AG08396 (cell line): Measurements from ENCODE around the gene AK2.
A peak's percentile ranks its signal among the peaks of the same experiment; 100 is the strongest.
"Not testable (repeated sequence)": the region's sequence is repeated elsewhere in the genome, so short reads cannot be mapped to it uniquely, and the experiment has no call there.

ENCODE experiments used
- DNase-seq: peaks from one replicate; pipeline ENCODE4 v3.0.0; 2012; ENCODE audit warnings: low spot score, mixed read lengths

The AK2 gene

DNA sequence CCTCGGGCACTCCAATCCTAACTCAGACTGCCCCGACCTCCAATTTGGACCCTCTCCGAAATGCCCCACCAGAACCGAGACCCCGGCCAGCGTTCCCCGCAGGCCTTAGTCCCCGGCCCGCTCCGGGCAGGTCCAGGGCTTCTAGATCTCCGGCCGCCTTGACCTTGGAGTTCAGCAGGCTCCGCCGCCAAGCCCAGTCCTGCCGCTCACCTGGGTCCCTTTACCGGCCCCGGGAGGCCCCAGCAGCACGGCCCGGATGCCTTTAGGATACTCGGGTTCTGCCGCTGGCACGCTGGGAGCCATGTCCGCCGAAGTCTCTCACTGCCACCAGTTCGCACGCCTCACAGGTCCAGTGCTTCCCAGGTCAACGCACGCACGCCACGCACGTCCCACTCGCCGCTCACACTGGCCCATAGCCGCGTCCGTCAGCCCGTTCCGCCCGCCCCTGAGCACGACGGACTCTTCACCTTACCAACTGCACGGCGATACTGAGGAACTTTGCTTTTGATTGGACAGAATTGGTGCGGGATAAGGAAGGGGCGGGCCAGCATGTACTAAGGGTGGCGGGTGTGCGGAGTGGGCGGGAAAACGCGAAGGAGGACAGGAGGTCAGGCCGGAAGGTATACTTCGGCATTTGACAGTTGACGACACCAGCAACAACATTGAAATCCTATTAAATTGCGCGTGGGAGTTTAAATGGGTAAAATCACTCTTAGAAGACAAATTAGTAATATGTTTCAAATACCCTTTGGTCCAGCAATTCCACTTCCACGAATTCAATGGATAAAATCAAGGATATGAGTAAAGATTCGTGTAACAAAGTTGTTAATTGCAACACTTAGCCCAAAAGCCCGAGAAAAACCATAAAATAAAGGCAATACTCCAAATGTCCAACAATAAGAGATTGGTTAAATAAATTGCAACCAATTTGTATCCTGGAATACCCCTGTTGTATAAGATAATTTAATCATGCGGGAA is at the start of gene AK2:
Gene AK2, minus strand, starts transcription at position 358 of the 978 bp plus-strand sequence. Its CDS starts 55 bp downstream, at position 303.
- peak; percentile 97 for DNase-seq

GRCh38 chr1:33086384-33086850 is 49.7 kb upstream of the AK2 start:
- peak; percentile 66 for DNase-seq

DNA sequence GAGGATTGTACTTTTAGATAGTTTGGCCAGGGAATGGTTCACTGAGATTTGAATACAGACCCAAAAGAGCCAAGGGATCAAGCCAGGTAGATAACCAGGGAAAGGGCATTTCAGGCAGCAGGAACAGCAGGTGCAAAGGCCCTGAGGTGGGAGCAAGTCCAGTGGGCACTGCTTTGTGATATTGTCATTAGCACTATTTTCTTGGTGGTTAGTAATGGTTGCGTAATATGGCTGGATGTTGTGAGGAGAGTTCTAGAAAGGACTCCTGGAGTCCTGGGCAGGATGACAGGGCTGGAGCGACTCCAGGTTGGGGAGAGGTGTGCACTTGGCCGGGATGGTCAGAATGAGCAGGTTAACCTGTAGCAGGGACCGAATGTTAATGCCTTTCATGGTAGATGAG is 48.6 kb upstream of the AK2 start:
- no peak for DNase-seq

DNA sequence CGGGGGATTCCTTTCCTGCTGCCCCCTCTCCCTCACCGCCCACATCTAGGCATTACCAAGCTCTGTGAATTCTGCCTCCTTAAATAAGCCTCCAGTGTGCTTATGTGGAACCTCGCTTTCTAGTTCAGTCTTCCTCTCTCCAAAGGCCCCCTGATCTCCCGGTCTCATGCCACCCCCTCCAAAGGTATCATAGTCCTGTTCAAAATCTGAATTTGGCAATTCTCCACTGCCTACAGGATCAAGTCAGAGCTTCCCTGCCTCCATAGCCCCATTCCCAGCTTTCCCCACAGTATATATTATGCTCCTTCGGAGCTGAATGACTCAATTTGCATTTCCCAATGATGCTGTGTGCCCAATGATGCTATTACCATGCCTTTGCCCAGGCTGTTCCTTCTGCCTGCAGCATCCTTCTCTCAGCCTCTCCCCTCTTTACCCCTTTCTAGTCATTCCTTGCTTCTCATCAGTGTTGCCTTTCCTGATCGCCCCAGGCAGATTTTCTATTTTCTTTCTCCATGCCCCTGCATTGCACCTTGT is 46.0 kb upstream of the AK2 start:
- peak; percentile 33 for DNase-seq

GRCh38 chr1:33081554-33082305 is 45.0 kb upstream of the AK2 start:
- no peak for DNase-seq

- peak; percentile 98 for DNase-seq
Measured at GRCh38 chr1:33080885-33081553, 44.3 kb upstream of the AK2 start, which contains the start of gene AZIN2. Gene AZIN2 (plus strand): TSS chr1:33081153. CDS start chr1:33082250, 1,097 bp downstream.

- DNase-seq: no peak
Measured at GRCh38 chr1:33080373-33080772, 43.7 kb upstream of the AK2 start.

DNA sequence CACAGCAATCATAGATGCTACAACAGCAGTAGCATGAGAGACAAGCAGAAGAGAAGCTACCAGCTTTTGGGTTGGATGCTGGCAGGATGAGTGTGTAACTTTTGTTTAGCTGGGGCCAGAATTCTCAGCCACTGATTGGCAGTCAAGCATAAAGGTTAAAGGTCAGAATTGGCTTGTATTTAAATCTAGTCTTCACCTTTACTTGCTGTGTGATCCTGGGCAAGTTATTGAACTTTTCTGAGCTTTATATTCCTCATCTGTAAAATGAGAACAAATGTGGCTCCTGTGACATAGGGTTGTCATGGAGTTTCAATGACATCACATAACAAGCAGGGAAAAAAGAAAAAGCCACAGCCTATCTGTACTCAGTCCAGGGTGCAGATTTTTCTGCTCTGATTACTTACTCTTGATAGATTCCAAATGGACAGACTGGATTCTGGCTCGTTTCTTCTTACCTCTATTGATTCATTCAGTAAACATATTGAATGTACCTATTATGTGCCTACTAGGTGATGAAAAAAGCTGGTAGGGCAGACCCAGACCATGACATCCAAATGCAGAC is 41.4 kb upstream of the AK2 start:
- no peak for DNase-seq

DNA sequence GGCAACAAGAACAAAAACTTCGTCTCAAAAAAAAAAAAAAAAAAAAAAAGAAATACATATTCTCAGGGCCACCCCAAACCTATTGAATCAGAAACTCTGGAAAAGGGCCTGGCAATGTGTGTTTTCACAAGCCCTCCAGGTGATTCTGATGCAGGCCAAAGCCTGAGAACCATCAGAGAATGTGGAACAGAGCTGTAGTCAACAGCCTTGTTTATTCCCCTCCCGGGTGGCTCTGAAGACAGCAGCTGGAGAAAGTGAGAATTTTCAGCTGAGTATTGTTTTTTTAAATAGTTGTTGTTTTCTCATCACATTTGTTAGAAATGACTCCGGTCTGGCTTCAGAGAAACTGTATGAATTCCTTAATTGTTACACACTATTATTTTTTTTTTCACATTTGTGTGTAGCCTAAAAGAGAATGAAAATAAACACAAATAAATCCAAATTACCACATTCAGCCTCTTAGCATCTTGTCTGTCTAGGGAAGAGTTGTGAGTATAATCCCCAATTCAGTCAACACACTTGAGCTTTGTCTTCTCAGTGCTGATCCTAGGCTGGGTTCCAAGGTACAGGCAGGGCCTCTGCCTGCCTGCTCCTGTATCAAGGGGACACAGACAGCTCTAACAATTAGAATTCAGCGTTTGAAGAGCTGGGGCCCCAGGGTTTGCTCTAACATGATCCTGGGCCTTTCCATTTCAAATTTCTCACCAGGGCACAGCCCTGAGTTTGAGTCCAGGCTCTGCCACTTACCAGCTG is 37.7 kb upstream of the AK2 start:
- no peak for DNase-seq

DNA sequence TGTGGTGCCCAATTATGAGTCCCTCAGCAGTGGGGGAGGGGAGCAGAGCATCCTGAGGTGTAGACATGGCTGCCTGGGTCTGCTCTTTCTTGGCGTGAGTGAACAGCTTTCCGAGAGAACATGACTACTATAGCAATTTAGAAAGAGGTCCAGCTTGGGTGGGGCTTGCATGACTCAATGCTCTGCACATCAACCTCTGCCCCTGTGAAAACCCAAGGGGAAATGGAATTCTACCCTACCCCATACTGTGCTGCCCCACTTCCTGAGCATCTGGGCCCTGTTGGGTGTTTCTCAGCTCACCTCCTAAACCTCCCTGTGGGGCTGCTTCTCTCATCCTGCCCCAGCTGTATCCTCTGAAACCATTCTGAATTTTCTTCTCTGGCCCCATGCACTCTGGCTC is 36.0 kb upstream of the AK2 start:
- no peak for DNase-seq

- no peak for DNase-seq
Measured at GRCh38 chr1:33070628-33071027, 33.9 kb upstream of the AK2 start.

GRCh38 chr1:33068108-33068507 is 31.4 kb upstream of the AK2 start:
- DNase-seq: not testable (repeated sequence)

DNA sequence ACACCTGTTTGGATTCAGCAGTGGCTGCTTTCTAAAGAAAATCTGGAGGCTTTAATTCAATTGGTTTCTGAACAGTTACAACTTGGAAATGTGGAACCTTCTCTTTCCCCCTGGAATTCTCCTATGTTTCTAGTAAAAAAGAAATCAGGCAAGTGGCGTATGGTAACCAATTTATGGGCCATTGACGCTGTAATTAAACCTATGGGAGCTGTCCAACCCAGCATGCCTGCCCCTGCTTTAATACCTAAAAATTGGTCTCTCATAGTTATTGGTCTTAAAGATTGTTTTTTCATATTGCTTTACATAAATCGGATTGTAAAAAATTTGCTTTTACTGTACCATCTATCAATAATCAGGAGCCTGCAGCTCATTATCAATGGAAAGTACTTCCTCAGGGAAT is 29.8 kb upstream of the AK2 start:
- not testable (repeated sequence) for DNase-seq

- no peak for DNase-seq
Measured at GRCh38 chr1:33065301-33065700, 28.6 kb upstream of the AK2 start.

GRCh38 chr1:33064284-33064683 is 27.6 kb upstream of the AK2 start:
- not testable (repeated sequence) for DNase-seq

DNA sequence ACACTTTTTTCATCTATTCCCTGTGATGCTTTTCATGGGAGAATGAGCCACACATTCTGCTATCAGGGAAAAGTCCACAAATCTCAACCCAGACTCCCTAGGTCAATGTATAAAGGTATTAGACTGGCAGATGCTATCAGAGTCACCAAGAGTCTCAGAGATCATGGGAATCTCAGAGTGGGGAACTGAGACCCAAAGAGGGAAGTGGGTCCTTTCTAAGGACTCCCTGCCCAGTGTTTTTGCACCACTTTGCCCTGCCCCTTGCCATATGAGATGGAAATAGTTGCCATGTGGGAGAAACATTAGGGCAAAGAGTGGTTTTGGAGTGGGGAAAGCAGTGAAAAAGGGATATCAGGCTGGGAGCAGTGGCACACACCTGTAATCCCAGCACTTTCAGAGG is 25.2 kb upstream of the AK2 start:
- DNase-seq: no peak

DNA sequence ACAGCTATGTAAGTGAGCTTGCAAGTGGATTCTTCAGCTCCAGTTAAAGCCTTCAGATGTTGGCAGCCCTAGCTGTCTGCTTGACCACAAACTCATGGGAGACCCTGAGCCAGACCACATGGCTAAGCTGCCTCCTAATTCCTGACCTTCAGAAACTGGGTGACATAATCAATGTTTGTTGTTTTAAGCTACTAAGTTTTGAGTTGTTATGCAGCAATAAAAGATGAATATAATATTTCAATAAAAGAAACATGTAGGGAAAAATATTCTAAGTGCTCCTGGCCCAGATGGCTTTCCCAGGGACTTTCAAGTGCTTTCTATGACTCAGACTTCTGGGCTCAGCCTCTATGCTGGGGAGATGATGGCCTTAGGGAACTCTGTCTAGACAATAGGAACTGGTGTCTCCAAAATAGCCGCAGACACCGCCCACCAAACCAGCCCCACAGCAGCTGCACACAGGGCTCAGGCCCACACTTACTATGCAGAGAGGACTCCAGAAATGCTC is 23.9 kb upstream of the AK2 start:
- DNase-seq: peak; percentile 63

GRCh38 chr1:33057095-33057494 is 20.4 kb upstream of the AK2 start:
- no peak for DNase-seq

- DNase-seq: no peak
Measured at GRCh38 chr1:33056426-33056825, 19.7 kb upstream of the AK2 start.

GRCh38 chr1:33055210-33056008 is 18.7 kb upstream of the AK2 start:
- DNase-seq: peak; percentile 81
